GM21529 (cell line): ENCODE data around the gene TRAP1.

Source experiments
- ATAC-seq: cut with Tn5 transposase; IDR thresholded peaks from one replicate; pipeline ENCODE4 v1.9.1; 2021; ENCODE audit not compliant: unreplicated experiment

Gene TRAP1

GRCh38 chr16:3652373-3653195, 64.7 kb downstream of the TRAP1 start:
- no peak for ATAC-seq

DNA sequence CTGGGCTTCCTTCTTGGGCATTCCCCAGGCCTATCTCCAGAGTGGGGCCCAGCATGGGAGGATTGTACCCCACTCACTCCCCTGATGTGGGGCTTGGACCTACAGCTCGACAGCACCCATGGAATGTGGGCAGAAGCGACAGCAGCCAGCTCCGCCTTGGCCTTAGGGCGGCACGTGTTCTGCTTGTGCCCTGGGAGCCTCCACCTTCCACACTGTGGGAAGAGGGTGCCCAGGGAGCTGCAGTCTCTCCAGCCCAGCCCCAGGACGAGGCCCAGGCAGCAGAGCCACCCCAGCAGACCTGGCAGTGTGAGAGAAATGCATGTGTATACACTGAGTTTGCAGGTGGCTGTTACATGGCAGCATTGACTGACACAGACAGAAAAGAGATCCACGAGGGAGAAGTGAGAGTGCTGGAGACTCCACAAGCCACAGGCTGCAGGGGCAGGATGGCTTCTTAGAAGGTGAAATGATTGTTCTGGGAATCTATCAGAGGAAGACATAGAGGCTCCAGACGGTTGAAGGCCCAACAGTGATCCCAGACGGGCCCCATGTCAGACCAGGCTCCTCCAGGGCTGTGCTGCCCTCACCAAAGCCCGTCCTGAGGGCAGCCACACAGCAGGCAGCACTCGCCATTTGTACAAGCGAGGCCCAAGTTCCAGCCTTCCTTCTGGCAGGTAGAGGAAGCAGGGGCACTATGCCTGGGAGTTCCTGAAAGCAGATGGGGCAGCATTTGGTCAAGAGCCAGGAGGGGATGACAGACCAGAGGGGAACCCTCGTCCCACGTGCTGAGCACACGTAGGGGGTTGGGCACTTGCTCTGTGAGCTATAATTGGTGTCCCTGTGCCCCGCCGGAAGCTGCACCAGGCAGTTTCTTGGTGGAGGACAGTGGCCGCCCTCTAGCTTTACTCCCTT, 65.6 kb downstream of the TRAP1 start:
- ATAC-seq, result no peak

DNA sequence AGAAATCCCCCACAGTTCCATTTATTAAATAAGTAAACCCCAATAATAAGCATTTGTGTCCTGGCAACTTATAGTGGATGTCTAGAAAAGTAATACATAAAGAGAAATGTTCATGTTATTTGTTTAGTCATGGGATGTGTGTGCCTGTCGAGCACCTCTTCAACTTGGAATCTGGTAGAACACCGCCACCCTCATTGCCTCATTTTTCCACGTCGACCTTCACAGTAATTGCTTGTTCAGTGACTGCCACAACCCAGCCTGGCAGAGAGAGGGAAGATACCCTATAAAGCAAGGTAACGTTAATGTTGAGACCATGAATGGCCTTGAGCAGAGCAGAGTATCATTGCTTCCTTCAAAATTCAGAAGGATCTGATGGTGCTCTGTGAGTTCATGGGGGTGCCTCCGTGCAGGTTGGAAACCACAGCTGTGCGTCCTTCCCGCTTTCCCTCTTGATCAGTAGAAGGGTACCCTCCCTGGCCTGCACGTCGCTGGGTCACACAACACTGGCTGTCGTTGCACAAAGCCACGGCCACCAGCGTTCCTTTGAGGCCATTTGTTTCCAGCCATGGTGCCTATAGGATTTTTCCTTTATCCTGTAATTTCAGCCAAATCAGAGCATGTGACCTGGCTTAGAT, 66.6 kb downstream of the TRAP1 start:
- ATAC-seq, result no peak

GRCh38 chr16:3646348-3646920, 70.9 kb downstream of the TRAP1 start:
- ATAC-seq, result no peak

DNA sequence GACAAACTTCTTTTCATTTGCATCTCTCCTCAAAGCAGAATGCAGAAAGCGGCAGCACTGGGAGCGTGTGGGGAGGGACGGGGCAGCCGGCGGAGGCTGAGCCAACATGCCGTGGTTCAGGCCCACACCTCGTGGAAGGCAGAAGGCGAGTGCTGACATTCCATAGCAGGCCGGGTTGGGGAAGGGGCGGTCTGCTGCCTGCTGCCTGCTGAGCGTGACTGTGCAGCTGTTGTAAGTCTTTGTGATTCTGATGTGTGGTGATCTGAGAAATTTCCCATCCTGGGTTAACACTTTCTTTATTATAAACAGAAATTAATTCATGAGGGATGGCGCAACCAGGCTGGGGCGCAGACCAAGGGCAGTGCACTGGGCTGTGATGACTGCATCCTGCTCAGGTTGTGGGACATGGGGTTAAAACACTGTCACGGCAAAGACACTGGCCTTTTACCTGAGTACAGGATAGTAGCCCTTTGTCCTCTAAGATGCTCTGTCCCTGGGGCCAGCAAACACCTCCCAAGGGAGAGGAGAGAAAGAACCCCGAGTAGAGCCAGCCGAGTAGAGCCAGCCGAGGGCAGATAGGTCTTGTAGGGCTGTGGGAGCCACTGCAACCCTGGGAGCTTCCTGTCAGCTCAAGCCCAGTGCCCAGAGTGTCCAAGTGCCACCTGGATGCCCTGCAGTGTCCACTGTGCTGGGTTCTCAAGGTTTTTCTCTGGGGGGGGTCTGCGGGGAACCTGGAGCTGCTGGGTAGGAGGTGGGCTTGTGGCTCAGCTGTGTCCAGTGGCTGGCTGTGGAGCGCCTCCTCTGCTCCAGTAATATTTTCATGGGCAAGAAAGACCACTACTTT, 71.6 kb downstream of the TRAP1 start:
- ATAC-seq, result no peak

- no peak for ATAC-seq
Measured at GRCh38 chr16:3645108-3645503, 72.2 kb downstream of the TRAP1 start.

DNA sequence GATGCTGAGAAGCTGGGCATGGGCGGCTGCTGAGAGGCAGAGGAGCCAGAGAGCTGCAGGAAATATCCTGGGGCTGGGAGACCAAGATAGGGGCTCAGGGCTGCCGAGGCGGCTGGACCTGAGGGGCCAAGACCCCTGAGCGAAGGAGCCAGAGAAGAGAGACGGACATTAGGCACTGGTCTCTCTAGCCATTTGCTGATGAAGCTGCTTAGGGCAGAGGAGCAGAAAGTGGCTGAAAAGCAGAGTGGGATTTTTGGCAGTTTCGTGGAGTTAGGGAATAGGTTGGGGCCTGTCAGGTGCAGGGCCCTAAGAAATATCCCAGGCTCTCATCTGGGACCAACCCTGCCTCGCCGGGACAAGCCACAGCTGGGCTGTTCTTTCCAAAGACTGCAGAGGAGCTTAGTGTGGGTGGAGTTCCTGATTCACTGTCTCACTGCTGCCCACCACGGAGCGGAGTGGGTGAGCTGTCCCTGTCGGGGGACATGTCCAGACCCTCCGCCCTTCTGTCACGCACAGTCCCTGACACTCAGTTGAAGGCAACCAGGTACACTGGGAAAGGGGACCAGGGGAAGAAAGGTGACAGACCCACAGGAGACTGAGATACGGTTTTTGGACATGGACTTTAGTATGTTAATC, 74.1 kb downstream of the TRAP1 start:
- ATAC-seq, result no peak

- ATAC-seq, result no peak
Measured at GRCh38 chr16:3642397-3643094, 74.8 kb downstream of the TRAP1 start.

DNA sequence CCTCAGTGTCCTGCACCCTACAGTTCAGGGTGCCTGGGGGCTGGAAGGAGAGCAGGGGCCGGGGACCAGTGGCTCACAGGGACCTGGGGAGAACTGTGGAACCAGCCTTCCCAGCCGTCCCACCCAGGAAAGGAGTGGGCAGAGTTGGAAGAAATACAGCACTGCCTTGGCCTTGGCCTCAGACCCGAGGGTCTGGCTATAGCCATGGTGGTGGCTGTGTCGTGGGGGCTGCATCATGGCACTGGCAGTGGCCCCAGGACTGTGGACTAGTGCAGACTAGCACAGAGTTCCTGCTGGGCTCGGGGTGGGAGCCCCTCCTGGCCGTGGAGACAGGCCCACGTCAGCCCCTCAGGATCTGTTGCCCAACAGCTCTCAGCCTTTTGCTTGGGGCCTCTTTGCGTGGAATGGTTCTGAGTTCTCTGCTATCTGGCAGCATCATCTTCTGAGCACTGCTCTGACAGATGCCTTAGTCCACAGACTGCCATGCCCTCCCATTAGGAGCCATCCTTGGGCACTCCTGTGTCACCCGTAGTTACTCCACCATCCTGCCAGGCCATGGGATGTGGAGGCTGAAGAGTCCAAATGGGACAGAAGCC, 75.4 kb downstream of the TRAP1 start:
- ATAC-seq, result no peak

- ATAC-seq, result no peak
Measured at GRCh38 chr16:3640632-3641501, 76.5 kb downstream of the TRAP1 start.

DNA sequence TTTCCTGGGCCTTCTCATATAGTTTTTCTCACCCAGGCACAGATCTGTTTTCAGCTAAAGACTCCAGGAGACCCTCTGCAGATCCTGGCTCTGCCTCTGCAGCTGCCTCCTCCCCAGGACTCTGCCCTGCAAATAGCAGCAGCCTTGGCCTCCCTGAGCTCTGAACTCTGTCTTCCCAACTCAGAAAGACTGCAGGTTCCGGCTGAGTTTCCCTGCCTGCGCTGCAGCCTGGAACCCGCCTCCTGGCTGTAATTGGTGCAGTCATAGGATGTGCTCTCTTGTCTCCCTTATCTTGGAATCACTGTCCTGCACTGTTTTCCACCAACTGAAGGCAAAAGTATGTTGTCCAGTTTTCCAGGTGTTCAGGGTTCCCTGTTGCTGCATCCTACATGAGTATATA, 77.1 kb downstream of the TRAP1 start:
- ATAC-seq, result no peak

DNA sequence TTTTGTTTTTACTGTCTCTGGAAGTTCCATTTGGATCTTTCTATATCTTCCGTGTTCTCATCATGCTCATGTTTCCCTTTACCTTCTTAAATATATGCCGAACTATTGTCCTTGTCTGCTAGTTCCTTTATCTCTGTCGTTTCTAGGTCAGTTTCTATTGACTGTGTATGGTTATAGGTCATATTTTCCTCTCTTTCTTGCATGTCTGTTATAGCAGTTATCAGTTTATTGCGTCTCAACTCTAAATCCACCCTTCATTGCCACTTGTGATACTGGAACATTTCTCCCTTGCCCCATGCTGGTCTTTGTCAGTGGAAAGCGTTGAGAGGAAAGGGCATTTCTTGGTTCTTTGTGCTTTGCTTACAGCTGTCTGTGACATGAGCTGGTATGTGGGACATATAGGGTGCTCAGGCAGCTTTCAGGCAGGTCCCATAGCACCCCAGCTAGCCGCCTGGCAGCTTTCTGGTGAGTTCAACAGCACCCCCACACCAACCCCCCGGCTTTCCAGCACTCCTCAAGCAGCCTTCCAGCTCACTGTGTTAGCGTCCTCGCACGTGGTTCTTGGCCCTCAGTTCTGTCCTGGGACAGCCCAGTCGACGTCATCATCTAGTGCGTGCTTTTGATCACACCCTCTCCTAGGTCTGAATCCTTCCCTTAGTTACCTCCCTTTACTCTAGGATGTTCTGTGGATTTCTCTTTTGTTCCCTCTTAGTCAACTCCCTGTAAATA, 78.2 kb downstream of the TRAP1 start:
- ATAC-seq, result no peak

DNA sequence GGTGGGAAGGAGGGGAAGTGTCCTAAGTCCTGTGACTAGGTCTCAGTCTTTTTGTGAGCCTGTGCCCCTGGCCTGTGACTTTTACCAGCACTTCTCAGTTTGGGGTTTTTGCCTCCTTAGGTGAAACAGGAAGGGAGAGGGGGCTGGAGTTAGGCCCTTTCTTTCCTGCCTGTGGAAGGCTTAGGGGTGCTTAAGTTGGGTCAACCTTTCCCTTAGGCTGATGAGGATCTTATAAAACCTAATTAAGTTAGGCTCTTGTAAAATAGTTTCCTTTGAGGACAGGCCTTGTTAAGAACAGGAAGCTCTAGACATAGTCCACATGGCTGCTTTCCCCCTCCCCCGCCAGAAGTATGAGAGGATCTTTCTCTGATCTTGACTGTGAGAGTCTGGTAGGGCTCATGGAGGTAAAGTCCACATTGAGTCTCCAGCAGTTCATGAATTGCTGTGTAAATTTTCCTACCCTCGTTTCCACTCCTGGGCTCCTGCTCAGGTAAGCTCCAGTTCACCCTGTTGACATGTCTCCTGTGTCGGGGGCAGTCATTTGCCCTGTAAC, 79.9 kb downstream of the TRAP1 start:
- ATAC-seq, result no peak

DNA sequence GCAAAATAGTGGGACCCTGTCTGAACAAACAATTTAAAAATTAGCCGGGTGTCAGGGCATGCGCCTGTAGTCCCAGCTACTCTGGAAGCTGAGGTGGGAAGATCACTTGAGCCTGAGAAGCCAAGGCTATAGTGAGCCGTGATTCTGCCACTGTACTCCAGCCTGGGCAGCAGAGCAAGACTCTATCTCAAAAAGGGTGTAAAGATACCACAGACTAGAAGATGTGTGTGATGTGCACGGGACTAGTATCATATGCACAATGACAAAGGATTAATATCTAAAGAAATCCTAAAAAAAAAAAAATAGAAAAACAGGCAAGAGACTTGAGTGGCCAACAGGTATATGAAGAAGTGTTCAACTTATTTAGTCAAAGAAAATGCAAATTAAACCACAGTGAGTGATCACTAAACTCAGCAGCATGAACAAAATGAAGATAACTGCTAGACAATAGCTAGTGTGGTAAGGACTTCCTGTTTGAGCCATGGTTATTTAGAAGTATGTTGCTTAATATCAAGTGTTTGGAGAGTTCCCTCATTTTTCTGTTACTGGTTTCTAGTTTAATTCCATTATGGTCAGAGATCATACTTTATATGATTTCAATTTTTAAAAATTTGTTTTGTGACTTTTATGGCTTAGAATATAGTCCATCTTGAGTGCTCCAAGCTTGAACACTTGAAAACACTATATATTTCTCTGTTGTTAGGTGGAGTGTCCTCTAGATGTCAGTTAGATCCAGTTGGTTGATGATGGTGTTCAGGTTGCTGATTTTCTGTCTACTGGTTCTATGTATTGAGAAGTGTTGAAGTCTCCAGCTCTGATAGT, 91.2 kb downstream of the TRAP1 start:
- peak; percentile 49 for ATAC-seq

DNA sequence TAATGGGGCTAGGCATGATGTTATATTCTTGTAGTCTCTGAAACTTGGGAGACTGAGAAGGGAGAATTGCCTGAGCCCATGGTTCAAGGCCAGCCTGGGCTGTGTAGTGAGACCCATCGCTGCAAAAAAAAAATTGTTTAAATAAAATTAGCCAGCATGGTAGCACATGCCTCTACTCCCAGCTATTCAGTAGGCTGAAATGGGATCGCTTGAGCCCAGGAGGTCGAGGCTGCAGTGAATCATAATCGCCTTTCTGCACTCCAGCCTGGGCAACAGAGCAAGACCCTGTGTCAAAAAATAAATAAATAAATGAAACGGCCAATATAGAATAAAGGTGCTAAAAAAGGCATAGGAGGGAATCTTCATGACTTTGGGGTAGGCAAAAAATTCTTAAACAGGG, 92.0 kb downstream of the TRAP1 start:
- no peak for ATAC-seq

DNA sequence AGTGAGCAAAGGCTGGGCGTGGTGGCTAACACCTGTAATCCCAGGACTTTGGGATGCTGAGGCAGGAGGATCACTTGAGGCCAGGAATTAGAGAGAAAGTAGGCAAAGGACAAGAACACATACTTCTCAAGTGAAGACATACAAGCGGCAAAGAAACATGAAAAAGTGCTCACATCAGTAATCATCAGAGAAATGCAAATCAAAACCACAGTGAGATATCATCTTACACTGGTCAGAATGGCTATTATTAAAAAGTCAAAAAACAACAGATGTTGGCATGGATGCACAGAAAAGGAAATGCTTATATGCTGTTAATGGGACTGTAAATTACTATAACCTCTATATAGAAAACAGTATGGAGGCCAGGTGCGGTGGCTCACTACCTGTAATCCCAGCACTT, 93.7 kb downstream of the TRAP1 start:
- ATAC-seq, result no peak
